ENCODE results near the gene AFAP1.

AFAP1 gene

GRCh38 chr4:7780751-7781348, 158.8 kb downstream of the AFAP1 start:
- no peak for DNase-seq

GRCh38 chr4:7779432-7779768, 160.3 kb downstream of the AFAP1 start:
- no peak for DNase-seq

- DNase-seq = no peak
These were observed 160.9 kb downstream of the AFAP1 start for GRCh38 chr4:7778510-7779431.

GRCh38 chr4:7777871-7778509, 161.7 kb downstream of the AFAP1 start:
- DNase-seq = no peak

GRCh38 chr4:7777017-7777710, 162.5 kb downstream of the AFAP1 start:
- no peak for DNase-seq

- DNase-seq = no peak
These were observed 164.3 kb downstream of the AFAP1 start for GRCh38 chr4:7775396-7775795.

GRCh38 chr4:7774301-7775294, 165.1 kb downstream of the AFAP1 start:
- no peak for DNase-seq

- DNase-seq = no peak
These were observed 166.1 kb downstream of the AFAP1 start for GRCh38 chr4:7773401-7774180.

- no peak for DNase-seq
These were observed 166.8 kb downstream of the AFAP1 start for GRCh38 chr4:7772711-7773385.

GRCh38 chr4:7771541-7772507, 167.8 kb downstream of the AFAP1 start:
- no peak for DNase-seq

GRCh38 chr4:7771056-7771455, 168.6 kb downstream of the AFAP1 start:
- DNase-seq = no peak

- no peak for DNase-seq
These were observed 169.2 kb downstream of the AFAP1 start for GRCh38 chr4:7770224-7771050.

GRCh38 chr4:7769396-7770223, 170.1 kb downstream of the AFAP1 start:
- DNase-seq = no peak

- DNase-seq = no peak
These were observed 170.9 kb downstream of the AFAP1 start for GRCh38 chr4:7768736-7769135.

- no peak for DNase-seq
These were observed 171.7 kb downstream of the AFAP1 start for GRCh38 chr4:7767966-7768365.

- no peak for DNase-seq
These were observed 172.1 kb downstream of the AFAP1 start for GRCh38 chr4:7767526-7767925.

- DNase-seq = no peak
These were observed 172.9 kb downstream of the AFAP1 start for GRCh38 chr4:7766661-7767345.

Data from activated gamma-delta T cell treated with Interleukin-2 at 50 U/mL for 16 hours (primary cell).